HEK293 (cell line): ENCODE results near the gene INKA1.
"Not testable (repeated sequence)": the region's sequence is repeated elsewhere in the genome, so short reads cannot be mapped to it uniquely, and the experiment has no call there.

Source experiments
- CTCF ChIA-PET: fragments of 350-600 bp; formaldehyde crosslinking; extraction: SDS; loops from one replicate; lab custom pipeline; 2021; ENCODE audit warnings: antibody characterized with exemption; lab: Yijun Ruan, JAX
- POLR2A ChIA-PET: fragments of 300-600 bp; formaldehyde crosslinking; extraction: SDS; loops from one replicate; lab custom pipeline; 2020; ENCODE audit warnings: antibody characterized with exemption, inconsistent platforms; lab: Yijun Ruan, JAX
- H3K27ac ChIP-seq: fragments of 200-500 bp; sonication (Bioruptor generic); 2 replicates; pipeline ENCODE4 v1.5.1; 2014; ENCODE audit warnings: low read depth, low read length, control low read depth, inconsistent platforms; ENCODE audit errors: extremely low read depth
- H3K36me3 ChIP-seq, 2 experiments: fragments of 200-500 bp in 1 of 2; sonication (Bioruptor generic) in 1 of 2; 1 replicate in 1 of 2; 2 replicates in 1 of 2; pipeline ENCODE4 v1.5.1; 2014 to 2017; ENCODE audit warnings: inconsistent platforms in 2 of 2, low read length in 2 of 2; ENCODE audit not compliant: control insufficient read depth in 2 of 2, insufficient read depth in 1 of 2
- H3K4me1 ChIP-seq: fragments of 200-500 bp; sonication (Bioruptor generic); 2 replicates; pipeline ENCODE4 v1.5.1; 2014; ENCODE audit warnings: mild to moderate bottlenecking, low read length, inconsistent platforms; ENCODE audit not compliant: control insufficient read depth, insufficient read depth
- H3K4me3 ChIP-seq: 2 replicates; pipeline ENCODE4 v1.5.1; 2011; ENCODE audit warnings: low read depth, mild to moderate bottlenecking, control low read depth, low read length, moderate library complexity
- H3K9me3 ChIP-seq: fragments of 200-500 bp; sonication (Bioruptor generic); 2 replicates; pipeline ENCODE4 v1.5.1; 2014; ENCODE audit warnings: low read depth, low read length, inconsistent platforms; ENCODE audit not compliant: control insufficient read depth, insufficient read depth
- PRDM2 ChIP-seq: fragments of 450-650 bp; formaldehyde crosslinking; IDR thresholded peaks from 2 replicates; pipeline ENCODE4 v1.5.1; 2016; ENCODE audit warnings: missing biosample characterization, missing genetic modification characterization, borderline replicate concordance
- PRDM4 ChIP-seq: fragments of 450-650 bp; formaldehyde crosslinking; IDR thresholded peaks from 2 replicates; pipeline ENCODE4 v1.5.1; 2017; ENCODE audit warnings: missing biosample characterization, missing genetic modification characterization
- SALL2 ChIP-seq: fragments of 450-650 bp; formaldehyde crosslinking; IDR thresholded peaks from 2 replicates; pipeline ENCODE4 v1.5.0; 2017; ENCODE audit warnings: missing biosample characterization, mild to moderate bottlenecking, missing genetic modification characterization, borderline replicate concordance
- SCRT2 ChIP-seq: fragments of 450-650 bp; formaldehyde crosslinking; IDR thresholded peaks from 2 replicates; pipeline ENCODE4 v1.5.1; 2016; ENCODE audit warnings: missing biosample characterization, missing genetic modification characterization
- YY2 ChIP-seq: fragments of 450-650 bp; formaldehyde crosslinking; IDR thresholded peaks from 2 replicates; pipeline ENCODE4 v1.5.1; 2016; ENCODE audit warnings: missing biosample characterization, missing genetic modification characterization
- ZBTB10 ChIP-seq: fragments of 450-650 bp; formaldehyde crosslinking; IDR thresholded peaks from 2 replicates; pipeline ENCODE4 v1.5.1; 2016; ENCODE audit warnings: missing biosample characterization, missing genetic modification characterization
- ZNF175 ChIP-seq: fragments of 450-650 bp; formaldehyde crosslinking; IDR thresholded peaks from 2 replicates; pipeline ENCODE4 v1.5.1; 2016; ENCODE audit warnings: missing biosample characterization, missing genetic modification characterization
- ZNF202 ChIP-seq: fragments of 450-650 bp; formaldehyde crosslinking; IDR thresholded peaks from 2 replicates; pipeline ENCODE4 v1.5.1; 2016; ENCODE audit warnings: missing biosample characterization, missing genetic modification characterization, borderline replicate concordance
- ZNF302 ChIP-seq: fragments of 450-650 bp; formaldehyde crosslinking; IDR thresholded peaks from 2 replicates; pipeline ENCODE4 v1.5.1; 2016; ENCODE audit warnings: missing biosample characterization, missing genetic modification characterization, low read depth
- ZNF473 ChIP-seq: fragments of 450-650 bp; formaldehyde crosslinking; IDR thresholded peaks from 2 replicates; pipeline ENCODE4 v1.5.1; 2017; ENCODE audit warnings: missing biosample characterization, missing genetic modification characterization
- ZNF530 ChIP-seq: fragments of 450-650 bp; formaldehyde crosslinking; IDR thresholded peaks from 2 replicates; pipeline ENCODE4 v1.5.1; 2016; ENCODE audit warnings: low read depth, missing biosample characterization, missing genetic modification characterization
- ZNF548 ChIP-seq: fragments of 450-650 bp; formaldehyde crosslinking; IDR thresholded peaks from 2 replicates; pipeline ENCODE4 v1.5.1; 2016; ENCODE audit warnings: missing biosample characterization, missing genetic modification characterization
- ZNF707 ChIP-seq: fragments of 450-650 bp; formaldehyde crosslinking; IDR thresholded peaks from 2 replicates; pipeline ENCODE4 v1.5.1; 2016; ENCODE audit warnings: missing biosample characterization, missing genetic modification characterization
- ZNF837 ChIP-seq: fragments of 450-650 bp; formaldehyde crosslinking; IDR thresholded peaks from 2 replicates; pipeline ENCODE4 v1.5.1; 2016; ENCODE audit warnings: missing biosample characterization, missing genetic modification characterization
- ZSCAN23 ChIP-seq: fragments of 450-650 bp; formaldehyde crosslinking; IDR thresholded peaks from 2 replicates; pipeline ENCODE4 v1.5.1; 2016; ENCODE audit warnings: missing biosample characterization, missing genetic modification characterization
- TF ChIP-seq, protein P1 (sequence below): fragments of 450-650 bp; formaldehyde crosslinking; IDR thresholded peaks from 2 replicates; pipeline ENCODE4 v1.5.1; 2016; ENCODE audit warnings: missing biosample characterization, missing genetic modification characterization

Gene INKA1

GRCh38 chr3:49775538-49775937 is 27.5 kb upstream of the INKA1 start:
- H3K27ac ChIP-seq, result no peak overlapping the region
- H3K36me3 ChIP-seq, result peaks cover 0 to 25% of the 10 kb centered on the region in 2 experiments; a peak in 2 of 3 replicates
- no peaks in the 10 kb centered on the region for H3K4me1 ChIP-seq
- ChIA-PET POLR2A (no interaction called here), CTCF (no interaction called here)
- no peaks in the 10 kb centered on the region for H3K9me3 ChIP-seq
- H3K4me3 ChIP-seq, result no peak overlapping the region
- TF ChIP-seq PRDM4 (tag by site-specific recombination) (no peak), ZBTB10 (tag by site-specific recombination) (no peak), YY2 (tag by site-specific recombination) (no peak), ZNF837 (tag by site-specific recombination) (no peak), ZNF473 (tag by site-specific recombination) (no peak), ZNF302 (tag by site-specific recombination) (no peak), ZSCAN23 (tag by site-specific recombination) (no peak), ZNF530 (tag by site-specific recombination) (no peak), ZNF175 (no peak), ZNF202 (tag by site-specific recombination) (no peak), SCRT2 (tag by site-specific recombination) (no peak), PRDM2 (tag by site-specific recombination) (no peak), ZNF548 (tag by site-specific recombination) (no peak), SALL2 (tag by site-specific recombination) (no peak), ZNF707 (tag by site-specific recombination) (no peak)
- TF ChIP-seq, protein P1, sequence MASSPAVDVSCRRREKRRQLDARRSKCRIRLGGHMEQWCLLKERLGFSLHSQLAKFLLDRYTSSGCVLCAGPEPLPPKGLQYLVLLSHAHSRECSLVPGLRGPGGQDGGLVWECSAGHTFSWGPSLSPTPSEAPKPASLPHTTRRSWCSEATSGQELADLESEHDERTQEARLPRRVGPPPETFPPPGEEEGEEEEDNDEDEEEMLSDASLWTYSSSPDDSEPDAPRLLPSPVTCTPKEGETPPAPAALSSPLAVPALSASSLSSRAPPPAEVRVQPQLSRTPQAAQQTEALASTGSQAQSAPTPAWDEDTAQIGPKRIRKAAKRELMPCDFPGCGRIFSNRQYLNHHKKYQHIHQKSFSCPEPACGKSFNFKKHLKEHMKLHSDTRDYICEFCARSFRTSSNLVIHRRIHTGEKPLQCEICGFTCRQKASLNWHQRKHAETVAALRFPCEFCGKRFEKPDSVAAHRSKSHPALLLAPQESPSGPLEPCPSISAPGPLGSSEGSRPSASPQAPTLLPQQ (tag by site-specific recombination), result no peak

DNA sequence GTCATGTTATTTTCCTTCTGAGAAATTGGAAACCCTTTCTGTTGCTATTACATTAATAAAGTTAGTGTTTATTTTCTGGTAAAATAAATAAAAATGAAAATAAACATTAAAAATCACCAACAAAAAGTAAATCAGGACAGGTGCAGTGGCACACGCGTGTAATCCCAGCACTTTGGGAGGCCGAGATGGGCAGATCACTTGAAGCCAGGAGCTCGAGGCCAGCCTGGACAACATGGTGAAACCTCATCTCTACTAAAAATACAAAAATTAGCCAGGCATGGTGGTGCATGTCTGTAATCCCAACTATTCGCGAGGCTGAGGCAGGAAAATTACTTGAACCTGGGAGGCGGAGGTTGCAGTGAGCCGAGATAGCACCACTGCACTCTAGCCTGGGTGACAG is 27.0 kb upstream of the INKA1 start:
- peaks cover 0 to 31% of the 10 kb centered on the region in 2 experiments; a peak in 2 of 3 replicates for H3K36me3 ChIP-seq
- H3K4me1 ChIP-seq, H3K27ac ChIP-seq, POLR2A ChIA-PET, CTCF ChIA-PET, H3K4me3 ChIP-seq, H3K9me3 ChIP-seq: not testable (repeated sequence)
